GM13976 (cell line): Measurements from ENCODE around the gene EMILIN3.
A peak's percentile ranks its signal among the peaks of the same experiment; 100 is the strongest.
"Not testable (repeated sequence)": the region's sequence is repeated elsewhere in the genome, so short reads cannot be mapped to it uniquely, and the experiment has no call there.

Experiments
- DNase-seq: peaks from one replicate; pipeline ENCODE4 v3.0.0; 2012; ENCODE audit warnings: low spot score
- CTCF ChIP-seq: IDR thresholded peaks from 2 replicates; pipeline ENCODE4 v1.5.1; 2012; ENCODE audit warnings: borderline replicate concordance, mild to moderate bottlenecking; ENCODE audit not compliant: insufficient read depth; ENCODE audit errors: extremely low read depth, missing control alignments, control extremely low read depth
- in situ Hi-C: fragments of 300-500 bp; cut with MboI; formaldehyde crosslinking; loops from one replicate; pipeline ENCODE4 v1.12.0; 2022; ENCODE audit warnings: low sequenced_read_pairs, mixed read lengths, inconsistent platforms; ENCODE audit not compliant: unreplicated experiment

EMILIN3 gene

GRCh38 chr20:41317546-41318270 is 48.9 kb downstream of the EMILIN3 start, which contains the start of gene ZHX3:
Gene ZHX3, minus strand, starts transcription at chr20:41317731. Its CDS starts 112,815 bp downstream, at chr20:41204916.
- no peak for TF ChIP-seq CTCF
- in situ Hi-C loops = no loop called here
- peak; percentile 100 for DNase-seq

GRCh38 chr20:41316602-41317545 is 49.7 kb downstream of the EMILIN3 start:
- peak; percentile 93 for DNase-seq
- no peak for TF ChIP-seq CTCF
- in situ Hi-C loops = no loop called here

GRCh38 chr20:41316051-41316450 is 50.6 kb downstream of the EMILIN3 start:
- DNase-seq = no peak
- in situ Hi-C loops = no loop called here
- no peak for TF ChIP-seq CTCF

GRCh38 chr20:41314386-41314785 is 52.2 kb downstream of the EMILIN3 start:
- TF ChIP-seq CTCF = no peak
- no peak for DNase-seq
- in situ Hi-C loops = no loop called here

GRCh38 chr20:41312009-41312408 is 54.6 kb downstream of the EMILIN3 start:
- DNase-seq, in situ Hi-C loops: not testable (repeated sequence)
